Psoas muscle (tissue), 8 donors: Measurements from ENCODE around the gene GLUD1. TPM values are rescaled to one million over a fixed set of nuclear protein-coding genes. Genes with fewer than 3 reads are reported as not detected.
"Not testable (repeated sequence)": the region's sequence is repeated elsewhere in the genome, so short reads cannot be mapped to it uniquely, and the experiment has no call there.

Experiments used
- ATAC-seq, 4 donors: fragments of 200-7000 bp; cut with Tn5 transposase; one replicate each; pipeline ENCODE4 v1.9.1; 2020; ENCODE audit warnings: moderate library complexity in 3 of 4, mild to moderate bottlenecking in 2 of 4
- DNase-seq, 2 donors: peaks; one replicate each; pipeline ENCODE4 v3.0.0-alpha.2; 2020
- H3K27ac ChIP-seq: fragments of 200-600 bp; one replicate; pipeline ENCODE4 v1.8.0; 2022
- H3K27me3 ChIP-seq, 3 donors: fragments of 200-600 bp in 1 of 3; one replicate each; pipeline versions ENCODE4 v1.6.1 to v1.8.0; 2013 to 2022; ENCODE audit warnings: low read length in 2 of 3, mild to moderate bottlenecking in 2 of 3, moderate library complexity in 1 of 3; ENCODE audit not compliant: insufficient read depth in 3 of 3
- H3K36me3 ChIP-seq, 2 donors: fragments of 200-600 bp in 1 of 2; one replicate each; pipeline versions ENCODE4 v1.6.1 to v1.8.0; 2013 to 2022; ENCODE audit warnings: low read depth in 1 of 2, mild to moderate bottlenecking in 1 of 2, moderate library complexity in 1 of 2; ENCODE audit not compliant: insufficient read depth in 1 of 2
- H3K4me1 ChIP-seq: fragments of 200-600 bp; one replicate; pipeline ENCODE4 v1.8.0; 2022
- H3K4me3 ChIP-seq: fragments of 200-600 bp; one replicate; pipeline ENCODE4 v1.8.0; 2022; ENCODE audit warnings: mild to moderate bottlenecking
- H3K9me3 ChIP-seq: fragments of 200-600 bp; one replicate; pipeline ENCODE4 v1.8.0; 2022
- WGBS, 3 donors: extraction: QIAGEN DNeasy Blood & Tissue Kit; methylation state at CpG; one replicate each; pipeline versions ENCODE4 v1.1.6 to v1.1.7; 2013; 5-methylcytosine and 5-hydroxymethylcytosine counted together
- intact Hi-C, 2 donors: fragments of 100-400 bp; cut with DNase I; formaldehyde crosslinking; loops; one replicate each; pipeline versions ENCODE4 v1.11.0 to v1.14.2; 2022
- polyA plus RNA-seq, 3 donors: library from polyadenylated mRNA; stranded (reverse); fragments of 200-250 nt; gene quantifications; one replicate each; pipeline ENCODE4 v1.2.3, GENCODE V29; 2013
- total RNA-seq, 4 donors: library from RNA; stranded (reverse); fragmentation: NEBNext Ultra II Directional in 2 of 4; extraction: Animal tissue kit (Norgen Biotek cat#: 25700) in 2 of 4; gene quantifications; one replicate each; pipeline versions ENCODE4 v1.2.1 to v1.2.4, GENCODE V29; 2021 to 2023
- TF ChIP-seq, protein P1 (sequence below): fragments of 200-600 bp; IDR thresholded peaks from one replicate; pipeline ENCODE4 v1.8.0; 2022; ENCODE audit warnings: antibody characterized with exemption
- donor health status: healthy with polysubstance abuse.
- donor health status: DM: no; HTN: no; CAD: no; lungs with moderate emphysema.
- donor health status: Bipolar disorder and iron deficiency.
- donor health status: healthy.
- donor health status: DM: yes; HTN: yes; CAD: no.
- donor health status: DM: no; HTN: no; CAD: no.
- donor health status: DM: no; HTN: no; CAD: no.
- donor health status: DM: yes; HTN: yes; CAD: no.

Gene GLUD1
- total and polyA plus RNA-seq, 7 donors = 42.3 to 70.8 (median 57.0) TPM

DNA sequence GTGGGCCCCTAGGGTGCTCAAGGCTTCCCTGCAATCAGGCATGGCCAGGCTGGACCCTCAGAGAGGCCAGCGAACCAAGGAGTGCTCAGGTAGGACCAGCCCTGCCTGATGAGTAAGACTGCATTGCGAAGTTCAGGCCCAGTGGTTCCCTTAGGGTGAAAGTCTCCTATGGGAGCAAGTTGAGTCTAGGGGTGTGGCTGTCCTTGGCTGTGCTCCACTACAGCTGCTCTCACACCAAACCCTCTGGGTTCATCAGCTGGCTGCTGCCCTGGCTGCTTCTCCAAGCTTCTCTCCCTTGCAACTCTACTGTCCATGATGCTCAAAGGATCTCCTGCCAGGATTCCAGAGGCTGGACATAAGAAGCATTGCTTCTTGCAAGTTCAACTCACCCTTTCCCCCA lies 55.9 kb downstream of the GLUD1 start:
- TF ChIP-seq, protein P1, sequence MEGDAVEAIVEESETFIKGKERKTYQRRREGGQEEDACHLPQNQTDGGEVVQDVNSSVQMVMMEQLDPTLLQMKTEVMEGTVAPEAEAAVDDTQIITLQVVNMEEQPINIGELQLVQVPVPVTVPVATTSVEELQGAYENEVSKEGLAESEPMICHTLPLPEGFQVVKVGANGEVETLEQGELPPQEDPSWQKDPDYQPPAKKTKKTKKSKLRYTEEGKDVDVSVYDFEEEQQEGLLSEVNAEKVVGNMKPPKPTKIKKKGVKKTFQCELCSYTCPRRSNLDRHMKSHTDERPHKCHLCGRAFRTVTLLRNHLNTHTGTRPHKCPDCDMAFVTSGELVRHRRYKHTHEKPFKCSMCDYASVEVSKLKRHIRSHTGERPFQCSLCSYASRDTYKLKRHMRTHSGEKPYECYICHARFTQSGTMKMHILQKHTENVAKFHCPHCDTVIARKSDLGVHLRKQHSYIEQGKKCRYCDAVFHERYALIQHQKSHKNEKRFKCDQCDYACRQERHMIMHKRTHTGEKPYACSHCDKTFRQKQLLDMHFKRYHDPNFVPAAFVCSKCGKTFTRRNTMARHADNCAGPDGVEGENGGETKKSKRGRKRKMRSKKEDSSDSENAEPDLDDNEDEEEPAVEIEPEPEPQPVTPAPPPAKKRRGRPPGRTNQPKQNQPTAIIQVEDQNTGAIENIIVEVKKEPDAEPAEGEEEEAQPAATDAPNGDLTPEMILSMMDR = no peak
- DNase-seq (no peak), ATAC-seq (peak in 1 of 4 donors; percentile 24)
- Histone ChIP-seq H3K9me3 (no peaks in the 10 kb centered on the region), H3K36me3 (peaks cover 0 to 2% of the 10 kb centered on the region in 2 donors), H3K27ac (no peak overlapping the region), H3K27me3 (no peaks in the 10 kb centered on the region), H3K4me3 (no peak overlapping the region), H3K4me1 (no peaks in the 10 kb centered on the region)
- 82 to 89% (median 84%) methylated on average over 2 of the region's 2 CpGs for WGBS, 3 donors
- intact Hi-C loops = no loop called here

DNA sequence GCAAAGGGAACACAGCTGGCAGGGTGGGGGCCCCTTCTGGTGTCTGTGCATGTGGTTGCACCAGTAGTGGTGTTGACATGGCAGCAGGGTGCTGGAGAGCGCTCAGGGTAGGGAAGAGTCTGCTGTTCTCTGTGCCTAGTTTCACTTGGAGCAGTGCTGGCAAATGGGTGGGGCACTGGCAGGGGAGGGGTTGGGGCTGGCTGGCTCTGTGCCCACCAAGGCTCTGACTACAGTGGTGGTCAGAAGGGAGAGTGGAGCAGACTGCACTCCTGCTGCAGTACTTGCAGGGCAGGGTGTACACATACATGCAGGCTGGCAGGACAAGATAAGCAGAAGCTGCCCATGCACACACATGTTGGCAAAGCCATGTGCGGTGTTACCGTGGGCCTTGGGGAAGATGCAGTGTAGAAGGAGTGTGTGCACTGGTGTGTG lies 56.3 kb downstream of the GLUD1 start:
- Histone ChIP-seq H3K27me3 (no peaks in the 10 kb centered on the region), H3K27ac (no peak overlapping the region), H3K4me3 (no peak overlapping the region), H3K4me1 (no peaks in the 10 kb centered on the region), H3K36me3 (no peaks in the 10 kb centered on the region), H3K9me3 (no peaks in the 10 kb centered on the region)
- TF ChIP-seq, protein P1 = no peak
- ATAC-seq = peak in 2 of 4 donors; percentile 5 to 33
- DNase-seq = no peak
- 61 to 76% (median 73%) methylated on average over 3 of the region's 3 CpGs for WGBS, 3 donors
- intact Hi-C loops = no loop called here

DNA sequence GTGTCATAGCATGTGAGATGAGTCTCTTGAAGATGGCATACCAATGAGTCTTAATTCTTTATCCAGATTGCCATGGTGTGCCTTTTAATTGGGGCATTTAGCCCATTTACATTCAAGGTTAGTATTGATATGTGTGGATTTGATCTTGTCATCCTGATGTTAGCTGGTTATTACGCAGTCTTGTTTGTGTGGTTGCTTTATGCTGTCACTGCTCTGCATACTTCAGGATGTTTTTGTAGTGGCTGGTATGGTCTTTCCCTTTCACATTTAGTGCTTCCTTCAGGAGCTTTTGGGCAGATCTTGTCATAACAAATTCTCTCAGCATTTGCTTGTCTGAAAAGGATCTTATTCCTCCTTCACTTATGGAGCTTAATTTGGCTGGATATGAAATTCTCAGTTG lies 58.0 kb downstream of the GLUD1 start:
- WGBS, 3 donors = 97 to 100% (median 100%) methylated on average over 1 of the region's 1 CpG
- Histone ChIP-seq H3K4me1 (no peaks in the 10 kb centered on the region), H3K27ac (no peak overlapping the region), H3K27me3 (no peaks in the 10 kb centered on the region), H3K4me3 (no peak overlapping the region), H3K36me3 (no peaks in the 10 kb centered on the region), H3K9me3 (no peaks in the 10 kb centered on the region)
- ATAC-seq (no peak), DNase-seq (no peak)
- TF ChIP-seq, protein P1 = no peak
- intact Hi-C loops = no loop called here

DNA sequence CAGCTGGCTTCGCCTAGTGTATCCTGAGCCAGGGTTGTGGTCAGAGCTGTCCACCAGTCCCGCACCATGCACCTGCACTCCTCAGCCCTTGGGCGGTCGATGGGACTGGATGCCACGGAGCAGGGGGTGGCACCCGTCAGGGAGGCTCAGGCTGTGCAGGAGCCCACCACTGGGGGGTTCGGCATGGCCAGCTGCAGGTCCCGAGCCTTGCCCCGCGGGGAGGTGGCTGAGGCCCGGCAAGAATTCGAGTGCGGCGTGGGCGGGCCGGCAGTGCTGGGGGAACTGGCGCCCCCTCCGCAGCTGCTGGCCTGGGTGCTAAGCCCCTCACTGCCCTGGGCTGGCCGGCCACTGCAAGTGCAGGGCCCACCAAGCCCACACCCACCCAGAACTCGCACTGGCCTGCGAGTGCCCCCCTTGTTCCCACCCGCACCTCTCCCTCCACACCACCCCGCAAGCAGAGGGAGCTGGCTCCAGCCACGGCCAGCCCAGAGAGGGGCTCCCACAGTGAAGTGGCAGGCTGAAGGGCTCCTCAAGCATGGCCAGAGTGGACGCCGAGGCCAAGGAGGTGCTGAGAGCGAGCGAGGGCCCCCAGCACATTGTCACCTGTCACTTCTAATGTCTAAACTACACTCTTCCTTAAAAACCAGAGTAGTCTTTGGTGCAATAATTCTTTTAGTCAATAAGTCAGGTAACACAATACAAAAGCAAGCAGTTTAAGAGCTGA lies 63.6 kb downstream of the GLUD1 start:
- Histone ChIP-seq H3K27ac (no peak overlapping the region), H3K27me3 (no peaks in the 10 kb centered on the region), H3K9me3 (no peaks in the 10 kb centered on the region), H3K4me1 (no peaks in the 10 kb centered on the region), H3K4me3 (no peak overlapping the region), H3K36me3 (no peaks in the 10 kb centered on the region)
- TF ChIP-seq, protein P1 = no peak
- DNase-seq (no peak), ATAC-seq (no peak)
- 96 to 97% (median 96%) methylated on average over 25 to 28 of the region's 28 CpGs for WGBS, 3 donors
- intact Hi-C loops = no loop called here

DNA sequence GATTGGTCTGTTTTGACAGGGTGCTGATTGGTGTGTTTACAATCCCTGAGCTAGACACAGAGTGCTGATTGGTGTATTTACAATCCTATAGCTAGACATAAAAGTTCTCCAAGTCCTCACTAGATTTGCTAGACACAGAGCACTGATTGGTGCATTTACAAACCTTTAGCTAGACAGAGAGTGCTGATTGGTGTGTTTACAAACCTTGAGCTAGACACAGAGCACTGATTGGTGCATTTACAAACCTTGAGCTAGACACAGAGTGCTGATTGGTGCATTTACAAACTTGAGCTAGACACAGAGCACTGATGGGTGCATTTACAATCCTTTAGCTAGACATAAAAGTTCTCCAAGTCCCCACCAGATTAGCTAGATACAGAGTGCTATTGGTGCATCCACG lies 64.2 kb downstream of the GLUD1 start:
- H3K36me3 ChIP-seq, H3K9me3 ChIP-seq, ATAC-seq, H3K27me3 ChIP-seq, intact Hi-C loops, H3K4me1 ChIP-seq, H3K27ac ChIP-seq, H3K4me3 ChIP-seq, DNase-seq: not testable (repeated sequence)
- 94 to 96% (median 95%) methylated on average over 1 of the region's 1 CpG for WGBS, 3 donors

DNA sequence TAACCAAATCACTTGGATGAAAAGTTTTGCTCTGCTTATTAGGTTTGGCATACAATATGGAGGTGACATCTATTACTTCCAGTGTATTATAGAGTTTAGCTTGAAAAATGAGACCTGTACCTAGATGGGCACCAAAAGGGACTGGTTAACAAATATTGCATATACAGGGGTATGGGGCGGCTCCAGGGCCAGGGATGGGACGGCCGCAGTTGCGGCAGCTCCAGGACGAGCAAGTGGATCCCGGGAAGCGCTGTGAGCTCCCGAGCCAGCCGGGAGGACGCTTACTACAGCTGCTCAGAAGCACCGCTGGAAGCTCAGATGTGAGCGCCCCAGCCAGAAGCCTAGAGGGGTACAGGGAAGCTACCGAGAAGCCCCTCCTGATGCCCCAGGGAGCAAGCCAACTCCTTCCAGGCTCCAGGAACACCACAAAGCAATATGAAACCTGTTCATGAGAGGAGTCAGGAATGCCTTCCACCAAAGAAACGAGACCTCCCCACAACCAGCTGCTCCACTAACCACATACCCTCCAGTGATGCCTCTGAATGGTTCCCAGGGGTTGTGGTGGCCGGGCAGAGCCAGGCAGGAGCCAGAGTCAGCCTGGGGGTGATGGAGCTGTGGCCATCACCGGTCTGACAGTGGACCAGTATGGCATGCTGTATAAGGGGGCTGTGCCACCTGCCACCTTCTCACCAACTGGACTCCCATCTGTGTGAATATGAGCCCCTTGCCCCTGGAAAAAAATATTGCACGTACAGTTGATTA lies 67.7 kb downstream of the GLUD1 start:
- DNase-seq, H3K27ac ChIP-seq, H3K36me3 ChIP-seq, H3K4me1 ChIP-seq, H3K4me3 ChIP-seq, ATAC-seq, intact Hi-C loops, H3K27me3 ChIP-seq, H3K9me3 ChIP-seq: not testable (repeated sequence)
- 91 to 94% (median 91%) methylated on average over 16 to 17 of the region's 17 CpGs for WGBS, 3 donors

DNA sequence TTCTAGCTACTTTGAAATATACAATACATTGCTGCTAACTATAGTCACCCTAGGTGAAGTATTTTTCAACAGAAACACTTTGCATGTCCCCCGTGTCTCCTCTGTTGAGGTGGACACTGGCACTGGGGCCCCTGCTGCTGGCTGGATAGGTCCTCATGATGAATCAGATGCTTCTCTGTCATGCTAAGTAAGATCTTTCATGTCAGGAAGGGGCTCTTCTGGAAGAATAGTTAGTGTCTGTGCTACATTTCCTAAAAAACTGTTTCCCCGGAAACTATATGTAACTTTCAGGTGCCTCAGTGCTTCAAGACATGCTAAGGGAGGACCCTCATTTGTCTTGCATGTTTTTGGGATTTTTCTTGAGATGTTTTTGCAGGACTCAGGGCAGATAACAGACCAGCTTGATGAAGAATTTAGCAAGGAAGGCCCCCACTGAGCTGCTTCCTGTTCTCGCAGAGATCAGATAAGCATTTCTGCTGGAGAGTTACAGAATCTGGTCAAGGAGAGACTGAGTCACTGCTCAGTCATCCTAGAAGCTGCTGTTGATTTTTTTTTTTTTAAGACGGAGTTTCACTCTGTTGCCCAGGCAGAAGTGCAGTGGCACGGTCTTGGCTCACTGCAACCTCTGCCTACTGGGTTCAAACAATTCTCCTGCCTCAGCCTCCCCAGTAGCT lies 69.2 kb downstream of the GLUD1 start:
- DNase-seq, ATAC-seq, H3K4me1 ChIP-seq, H3K27me3 ChIP-seq, H3K9me3 ChIP-seq, H3K4me3 ChIP-seq, H3K36me3 ChIP-seq, intact Hi-C loops, H3K27ac ChIP-seq: not testable (repeated sequence)
- 78 to 80% (median 79%) methylated on average over 5 of the region's 5 CpGs for WGBS, 3 donors
